Mesodermal cell (in vitro differentiated cells): Measurements from ENCODE around the gene BMERB1.
"Not testable (repeated sequence)": the region's sequence is repeated elsewhere in the genome, so short reads cannot be mapped to it uniquely, and the experiment has no call there.

Source experiments
- H3K27ac ChIP-seq: 2 replicates; pipeline ENCODE4 v1.7.0; 2013; ENCODE audit warnings: mild to moderate bottlenecking, low read depth, low read length, moderate library complexity; ENCODE audit not compliant: severe bottlenecking
- H3K36me3 ChIP-seq: 2 replicates; pipeline ENCODE4 v1.7.1; 2013; ENCODE audit warnings: mild to moderate bottlenecking, low read length, moderate library complexity; ENCODE audit not compliant: control insufficient read depth, insufficient read depth
- H3K4me1 ChIP-seq: one replicate; pipeline ENCODE4 v1.7.1; 2013; ENCODE audit warnings: mild to moderate bottlenecking, low read length; ENCODE audit not compliant: insufficient read depth, control insufficient read depth, poor library complexity, severe bottlenecking
- H3K4me3 ChIP-seq: 2 replicates; pipeline ENCODE4 v1.7.0; 2013; ENCODE audit warnings: low read length, control low read depth, mild to moderate bottlenecking; ENCODE audit not compliant: insufficient read depth, poor library complexity, severe bottlenecking; ENCODE audit errors: extremely low read depth
- H3K9me3 ChIP-seq: 2 replicates; pipeline ENCODE4 v1.7.1; 2013; ENCODE audit warnings: mild to moderate bottlenecking, low read length, moderate library complexity; ENCODE audit not compliant: control insufficient read depth
- WGBS, 2 experiments: methylation state at CpG; one replicate each; pipeline ENCODE4 v1.1.5; 2013; ENCODE audit warnings: missing lambda C conversion rate in 2 of 2; ENCODE audit not compliant: insufficient coverage in 2 of 2; 5-methylcytosine and 5-hydroxymethylcytosine counted together

Gene BMERB1

GRCh38 chr16:15444264-15444663 lies 9.9 kb downstream of the BMERB1 start:
- Histone ChIP-seq H3K27ac (no peak overlapping the region), H3K36me3 (peaks cover 10% of the 10 kb centered on the region), H3K9me3 (peaks cover 8% of the 10 kb centered on the region), H3K4me1 (no peaks in the 10 kb centered on the region), H3K4me3 (no peak overlapping the region)
- 90 to 100% methylated on average over 1 to 3 of the region's 3 CpGs for WGBS, 2 experiments

GRCh38 chr16:15445450-15445849 lies 11.1 kb downstream of the BMERB1 start:
- peaks cover 8% of the 10 kb centered on the region for H3K9me3 ChIP-seq
- H3K4me1 ChIP-seq: no peaks in the 10 kb centered on the region
- WGBS, 2 experiments: no CpG with 5 or more reads among the region's 1 CpG
- H3K36me3 ChIP-seq: peaks cover 10% of the 10 kb centered on the region
- H3K4me3 ChIP-seq: no peak overlapping the region
- H3K27ac ChIP-seq: no peak overlapping the region

- Histone ChIP-seq H3K4me1 (no peaks in the 10 kb centered on the region), H3K4me3 (no peak overlapping the region), H3K27ac (no peak overlapping the region), H3K9me3 (peaks cover 8% of the 10 kb centered on the region), H3K36me3 (peaks cover 10% of the 10 kb centered on the region)
- WGBS, 2 experiments: 79 to 85% methylated on average over 3 to 5 of the region's 5 CpGs
These were observed 12.5 kb downstream of the BMERB1 start for GRCh38 chr16:15446901-15447300.

DNA sequence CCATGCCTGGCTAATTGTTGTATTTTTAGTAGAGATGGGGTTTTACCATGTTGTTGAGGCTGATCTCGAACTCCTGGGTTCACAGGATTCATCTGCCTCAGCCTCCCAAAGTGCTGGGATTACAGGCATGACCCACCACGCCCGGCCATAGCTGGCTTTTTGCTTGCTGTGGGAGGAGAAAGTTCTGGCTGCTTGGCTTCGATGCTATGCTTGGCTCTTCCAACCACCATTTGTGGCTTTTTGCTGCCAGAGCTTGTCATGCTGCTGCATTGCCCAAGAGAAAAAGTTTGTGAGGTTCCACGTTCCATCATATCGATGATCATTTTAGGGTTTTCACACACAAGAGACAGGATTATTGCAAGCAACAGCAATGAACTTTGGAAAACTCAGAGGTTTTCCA lies 16.2 kb downstream of the BMERB1 start:
- H3K36me3 ChIP-seq: peaks cover 3% of the 10 kb centered on the region
- WGBS, 2 experiments: 85 to 89% methylated on average over 6 of the region's 6 CpGs
- H3K4me1 ChIP-seq: no peaks in the 10 kb centered on the region
- no peak overlapping the region for H3K4me3 ChIP-seq
- H3K9me3 ChIP-seq: peaks cover 1% of the 10 kb centered on the region
- H3K27ac ChIP-seq: no peak overlapping the region

GRCh38 chr16:15451098-15451731 lies 16.8 kb downstream of the BMERB1 start:
- Histone ChIP-seq H3K4me3 (no peak overlapping the region), H3K9me3 (no peaks in the 10 kb centered on the region), H3K27ac (no peak overlapping the region), H3K4me1 (no peaks in the 10 kb centered on the region), H3K36me3 (peaks cover 3% of the 10 kb centered on the region)
- WGBS, 2 experiments: 91 to 97% methylated on average over 3 to 8 of the region's 10 CpGs

DNA sequence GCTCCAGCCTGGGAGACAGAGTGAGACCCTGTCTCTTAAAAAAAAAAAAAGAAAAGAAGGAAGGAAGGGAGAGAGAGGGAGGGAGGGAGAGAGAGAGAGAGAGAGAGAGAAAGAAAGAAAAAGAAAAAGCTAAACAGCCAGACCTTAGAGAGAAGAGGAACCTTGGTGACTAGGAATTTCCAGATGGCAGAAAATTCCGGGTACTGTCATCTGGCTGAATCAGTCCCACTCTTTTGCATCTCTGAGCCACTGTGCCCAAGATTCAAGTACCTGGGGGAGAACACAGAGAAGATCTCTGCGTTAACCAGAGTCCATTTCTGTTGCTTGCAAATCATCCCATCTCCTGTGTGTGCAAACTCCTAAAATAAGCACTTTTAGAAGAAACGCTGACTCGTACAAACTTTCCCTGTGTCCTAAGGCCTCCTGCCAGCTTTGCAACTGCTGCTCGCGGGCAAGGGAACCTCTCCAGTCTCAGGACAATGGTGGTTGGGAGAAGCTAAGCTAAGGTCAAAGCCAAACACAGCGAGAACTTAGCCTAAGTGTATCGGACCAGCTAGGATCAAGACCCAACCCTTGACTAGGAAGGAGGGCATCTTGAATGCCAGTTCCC lies 18.0 kb downstream of the BMERB1 start:
- Histone ChIP-seq H3K4me1 (no peaks in the 10 kb centered on the region), H3K4me3 (no peak overlapping the region), H3K27ac (no peak overlapping the region), H3K36me3 (peaks cover 3% of the 10 kb centered on the region), H3K9me3 (no peaks in the 10 kb centered on the region)
- WGBS, 2 experiments: 93 to 98% methylated on average over 8 of the region's 8 CpGs

DNA sequence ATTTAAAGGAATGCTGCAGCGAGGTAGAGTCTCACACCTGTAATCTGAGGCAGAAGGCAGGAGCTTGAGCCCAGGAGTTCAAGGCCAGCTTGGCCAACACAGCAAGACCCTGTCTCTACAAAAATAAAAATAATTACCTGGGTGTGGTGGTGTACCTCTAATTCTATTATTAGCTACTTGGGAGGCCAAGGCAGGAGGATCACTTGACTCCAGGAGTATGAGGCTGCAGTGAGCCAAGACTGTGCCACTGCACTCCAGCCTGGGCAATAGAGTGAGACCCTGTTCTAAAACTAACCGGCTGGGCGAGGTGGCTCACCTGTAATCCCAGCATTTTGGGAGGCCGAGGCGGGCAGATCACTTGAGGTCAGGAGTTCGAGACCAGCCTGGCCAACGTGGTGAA lies 18.9 kb downstream of the BMERB1 start:
- 83 to 93% methylated on average over 2 of the region's 7 CpGs for WGBS, 2 experiments
- H3K4me3 ChIP-seq, H3K4me1 ChIP-seq, H3K36me3 ChIP-seq, H3K27ac ChIP-seq, H3K9me3 ChIP-seq: not testable (repeated sequence)

DNA sequence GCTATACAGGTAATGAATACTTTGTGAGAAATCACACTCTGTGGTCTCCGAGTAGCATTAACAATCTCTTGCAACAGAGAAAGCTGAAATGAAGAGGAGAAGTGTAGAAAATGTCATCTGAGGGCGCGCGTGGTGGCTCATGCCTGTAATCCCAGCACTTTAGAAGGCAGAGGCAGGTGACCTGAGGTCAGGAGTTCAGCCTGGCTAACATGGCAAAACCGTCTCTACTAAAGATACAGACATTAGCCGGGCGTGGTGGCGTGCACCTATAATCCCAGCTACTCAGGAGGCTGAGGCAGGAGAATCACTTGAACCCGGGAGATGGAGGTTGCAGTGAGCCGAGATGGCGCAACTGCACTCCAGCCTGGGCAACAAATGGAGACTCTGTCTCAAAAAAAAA lies 20.5 kb downstream of the BMERB1 start:
- H3K36me3 ChIP-seq, H3K27ac ChIP-seq, H3K4me3 ChIP-seq, H3K9me3 ChIP-seq, H3K4me1 ChIP-seq: not testable (repeated sequence)
- 90 to 97% methylated on average over 7 to 11 of the region's 11 CpGs for WGBS, 2 experiments

GRCh38 chr16:15457400-15457799 lies 23.0 kb downstream of the BMERB1 start:
- peaks cover 3% of the 10 kb centered on the region for H3K36me3 ChIP-seq
- WGBS, 2 experiments: 84 to 96% methylated on average over 2 of the region's 3 CpGs
- no peaks in the 10 kb centered on the region for H3K4me1 ChIP-seq
- no peaks in the 10 kb centered on the region for H3K9me3 ChIP-seq
- no peak overlapping the region for H3K27ac ChIP-seq
- no peak overlapping the region for H3K4me3 ChIP-seq

DNA sequence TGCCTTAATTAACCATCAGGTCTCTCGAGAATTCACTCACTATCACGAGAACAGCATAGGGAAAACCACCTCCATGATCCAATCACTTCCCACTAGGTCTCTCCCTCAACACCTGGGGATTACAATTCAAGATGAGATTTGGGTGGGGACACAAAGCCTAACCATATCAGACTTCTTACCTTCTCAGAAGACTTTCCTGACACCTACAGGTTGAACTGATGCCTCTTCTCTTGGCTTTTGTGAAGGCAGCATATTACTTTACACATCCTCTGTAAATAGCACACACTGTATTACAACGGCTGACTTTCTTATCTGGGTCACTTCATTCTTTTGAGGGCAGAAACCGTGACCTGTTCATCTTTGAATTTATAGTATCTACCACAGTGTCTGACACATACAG lies 23.6 kb downstream of the BMERB1 start:
- Histone ChIP-seq H3K4me1 (no peaks in the 10 kb centered on the region), H3K9me3 (no peaks in the 10 kb centered on the region), H3K36me3 (no peaks in the 10 kb centered on the region), H3K27ac (no peak overlapping the region), H3K4me3 (no peak overlapping the region)
- 60 to 66% methylated on average over 3 to 4 of the region's 4 CpGs for WGBS, 2 experiments

- H3K4me3 ChIP-seq: no peak overlapping the region
- no peaks in the 10 kb centered on the region for H3K9me3 ChIP-seq
- H3K27ac ChIP-seq: no peak overlapping the region
- no peaks in the 10 kb centered on the region for H3K4me1 ChIP-seq
- 80% methylated on average over 1 of the region's 1 CpG; no CpG with 5 or more reads in 1 of the 2 experiments for WGBS, 2 experiments
- H3K36me3 ChIP-seq: peaks cover 5% of the 10 kb centered on the region
These were observed 25.4 kb downstream of the BMERB1 start for GRCh38 chr16:15459791-15460190.
